H1 (cell line): Measurements from ENCODE around the gene OR4K2. TPM values are rescaled to one million over a fixed set of nuclear protein-coding genes. Genes with fewer than 3 reads are reported as not detected.
"Not testable (repeated sequence)": the region's sequence is repeated elsewhere in the genome, so short reads cannot be mapped to it uniquely, and the experiment has no call there.

Experiments
- CTCF ChIA-PET: fragments of 300-600 bp; sonication (Branson Sonifier 250); formaldehyde crosslinking; loops from one replicate; lab custom pipeline; 2021; ENCODE audit not compliant: partially characterized antibody; lab: Charles Lee
- POLR2A ChIA-PET: fragments of 300-600 bp; sonication (Branson Sonifier 250); formaldehyde crosslinking; loops from one replicate; lab custom pipeline; 2021; ENCODE audit warnings: inconsistent platforms; ENCODE audit not compliant: partially characterized antibody; lab: Charles Lee
- DNase-seq, 2 experiments: peaks; one replicate each; pipeline versions ENCODE4 v3.0.0 to v3.0.0-alpha.2; 2010 to 2022; ENCODE audit warnings: low spot score in 2 of 2, low read depth in 1 of 2, mixed read lengths in 1 of 2
- FAIRE-seq: peaks from 2 replicates; lab custom pipeline; 2011; peaks lifted over from hg19 to GRCh38; lab: Jason Lieb, UNC
- H2AFZ ChIP-seq: 2 replicates; pipeline ENCODE4 v1.8.1; 2012; ENCODE audit warnings: low read length, inconsistent platforms
- H2AK5ac ChIP-seq: 2 replicates; pipeline ENCODE4 v1.6.1; 2013; ENCODE audit warnings: low read depth, low read length
- H2BK120ac ChIP-seq: replicated peaks from 2 replicates; pipeline ENCODE3; 2013; ENCODE audit warnings: low read depth, low read length, inconsistent platforms
- H2BK12ac ChIP-seq: 2 replicates; pipeline ENCODE4 v1.6.1; 2013; ENCODE audit warnings: low read depth, low read length
- H2BK15ac ChIP-seq: 2 replicates; pipeline ENCODE4 v1.6.1; 2013; ENCODE audit warnings: low read length
- H2BK20ac ChIP-seq: 2 replicates; pipeline ENCODE4 v1.6.1; 2013; ENCODE audit warnings: low read length
- H2BK5ac ChIP-seq: 2 replicates; pipeline ENCODE4 v1.6.1; 2013; ENCODE audit warnings: low read depth, low read length
- H3K14ac ChIP-seq: 2 replicates; pipeline ENCODE4 v1.6.1; 2013; ENCODE audit warnings: inconsistent platforms; ENCODE audit not compliant: insufficient read length
- H3K18ac ChIP-seq: 2 replicates; pipeline ENCODE4 v1.6.1; 2013; ENCODE audit warnings: low read length; ENCODE audit errors: extremely low read depth
- H3K23ac ChIP-seq: 2 replicates; pipeline ENCODE4 v1.6.1; 2013; ENCODE audit warnings: inconsistent platforms; ENCODE audit not compliant: insufficient read length
- H3K23me2 ChIP-seq: 2 replicates; pipeline ENCODE4 v1.6.1; 2013; ENCODE audit warnings: low read depth, low read length
- H3K27ac ChIP-seq: 2 replicates; pipeline ENCODE4 v1.6.1; 2011; ENCODE audit warnings: low read depth, low read length, inconsistent platforms
- H3K27me3 ChIP-seq, 4 experiments: replicated peaks in 1 of 4; 1 replicate in 1 of 4; 2 replicates in 3 of 4; pipeline versions ENCODE4 v1.6.1 to v1.8.1; 2011 to 2013; ENCODE audit warnings: low read length in 3 of 4, mild to moderate bottlenecking in 3 of 4, inconsistent platforms in 2 of 4, mixed read lengths in 2 of 4, moderate library complexity in 1 of 4; ENCODE audit not compliant: control insufficient read depth in 3 of 4, insufficient read depth in 3 of 4; ENCODE audit errors: extremely low read depth in 1 of 4
- H3K36me3 ChIP-seq, 4 experiments: 2 replicates each; pipeline versions ENCODE4 v1.6.1 to v1.8.1; 2011 to 2013; ENCODE audit warnings: mild to moderate bottlenecking in 4 of 4, low read length in 3 of 4, moderate library complexity in 2 of 4, control low read depth in 1 of 4, inconsistent platforms in 1 of 4; ENCODE audit not compliant: insufficient read depth in 4 of 4, control insufficient read depth in 2 of 4
- H3K4ac ChIP-seq: replicated peaks from 2 replicates; pipeline ENCODE3; 2013; ENCODE audit warnings: low read length, low read depth, mixed read lengths, inconsistent platforms; ENCODE audit not compliant: insufficient read length
- H3K4me1 ChIP-seq, 4 experiments: replicated peaks in 1 of 4; 1 replicate in 1 of 4; 2 replicates in 3 of 4; pipeline versions ENCODE4 v1.6.1 to v1.8.1; 2011 to 2013; ENCODE audit warnings: low read length in 3 of 4, inconsistent platforms in 2 of 4, mixed read lengths in 1 of 4; ENCODE audit not compliant: insufficient read depth in 4 of 4, control insufficient read depth in 3 of 4
- H3K4me2 ChIP-seq, 2 experiments: 2 replicates each; pipeline versions ENCODE4 v1.6.1 to v1.8.1; 2011 to 2013; ENCODE audit warnings: low read depth in 2 of 2, low read length in 2 of 2, control low read depth in 1 of 2, inconsistent platforms in 1 of 2, mild to moderate bottlenecking in 1 of 2; ENCODE audit not compliant: insufficient read depth in 1 of 2
- H3K4me3 ChIP-seq, 4 experiments: fragments of 200-600, 300-600 bp in 1 of 4; sonication (generic), shearing (Covaris generic), sonication (Bioruptor Twin) in 1 of 4; 2 replicates each; pipeline versions ENCODE4 v1.5.1 to v1.8.1; 2011 to 2016; ENCODE audit warnings: low read length in 4 of 4, low read depth in 3 of 4, control low read depth in 2 of 4, inconsistent platforms in 2 of 4, mild to moderate bottlenecking in 2 of 4, mixed read lengths in 1 of 4, moderate library complexity in 1 of 4; ENCODE audit not compliant: insufficient read depth in 2 of 4; ENCODE audit errors: extremely low read depth in 1 of 4
- H3K56ac ChIP-seq: replicated peaks from 2 replicates; pipeline ENCODE3; 2013; ENCODE audit warnings: low read depth, mild to moderate bottlenecking, mixed read lengths, low read length, inconsistent platforms; ENCODE audit not compliant: insufficient read length
- H3K79me1 ChIP-seq: 2 replicates; pipeline ENCODE4 v1.6.1; 2013; ENCODE audit warnings: low read depth, low read length, control low read depth
- H3K79me2 ChIP-seq, 2 experiments: 2 replicates each; pipeline versions ENCODE4 v1.6.1 to v1.8.1; 2012 to 2013; ENCODE audit warnings: low read length in 2 of 2, mild to moderate bottlenecking in 2 of 2, inconsistent platforms in 1 of 2; ENCODE audit not compliant: insufficient read depth in 2 of 2, control insufficient read depth in 1 of 2
- H3K9ac ChIP-seq, 4 experiments: replicated peaks in 1 of 4; 1 replicate in 1 of 4; 2 replicates in 3 of 4; pipeline versions ENCODE4 v1.6.1 to v1.8.1; 2011 to 2013; ENCODE audit warnings: low read depth in 3 of 4, low read length in 3 of 4, control low read depth in 2 of 4, mild to moderate bottlenecking in 2 of 4, moderate library complexity in 2 of 4, inconsistent platforms in 1 of 4; ENCODE audit errors: extremely low read depth in 1 of 4
- H3K9me3 ChIP-seq, 2 experiments: 2 replicates each; pipeline versions ENCODE4 v1.6.1 to v1.8.1; 2012 to 2013; ENCODE audit warnings: mild to moderate bottlenecking in 2 of 2, moderate library complexity in 2 of 2, control low read depth in 1 of 2, inconsistent platforms in 1 of 2, low read depth in 1 of 2, low read length in 1 of 2, mixed read lengths in 1 of 2; ENCODE audit not compliant: insufficient read depth in 2 of 2
- H4K20me1 ChIP-seq, 2 experiments: replicated peaks in 1 of 2; 2 replicates each; pipeline versions ENCODE3 to v1.8.1; 2011 to 2013; ENCODE audit warnings: inconsistent platforms in 2 of 2, low read length in 2 of 2, mild to moderate bottlenecking in 1 of 2; ENCODE audit not compliant: insufficient read depth in 2 of 2, control insufficient read depth in 1 of 2
- H4K5ac ChIP-seq: 2 replicates; pipeline ENCODE4 v1.6.1; 2013; ENCODE audit warnings: low read length, low read depth, mixed read lengths, inconsistent platforms; ENCODE audit not compliant: insufficient read length
- H4K8ac ChIP-seq: 2 replicates; pipeline ENCODE4 v1.8.0; 2013; ENCODE audit warnings: mild to moderate bottlenecking, moderate library complexity, low read length, inconsistent platforms; ENCODE audit not compliant: insufficient read depth; ENCODE audit errors: extremely low read depth
- H4K91ac ChIP-seq: replicated peaks from 2 replicates; pipeline ENCODE3; 2013; ENCODE audit warnings: low read length, mixed read lengths, inconsistent platforms; ENCODE audit not compliant: insufficient read length
- RXRA ChIP-seq: IDR thresholded peaks from 2 replicates; pipeline ENCODE4 v1.6.1; 2011; ENCODE audit warnings: low read depth, mild to moderate bottlenecking, low read length, moderate library complexity; ENCODE audit not compliant: insufficient read depth
- TBP ChIP-seq: IDR thresholded peaks from 2 replicates; pipeline ENCODE4 v1.6.1; 2011; ENCODE audit warnings: low read depth, low read length, improper control_type of control experiment
- ZNF274 ChIP-seq: IDR thresholded peaks from 2 replicates; pipeline ENCODE4 v1.7.0; 2012; ENCODE audit warnings: low read length, borderline replicate concordance; ENCODE audit errors: extremely low read depth
- WGBS, 2 experiments: shearing (Covaris generic) in 1 of 2; methylation state at CpG; one replicate each; pipeline versions ENCODE4 v1.1.6 to v1.1.7; 2013 to 2015; ENCODE audit warnings: low lambda C conversion rate in 2 of 2, mixed read lengths in 2 of 2, inconsistent platforms in 1 of 2, low coverage in 1 of 2, missing lambda C conversion rate in 1 of 2; ENCODE audit not compliant: insufficient replicate concordance in 2 of 2, insufficient coverage in 1 of 2, insufficient read length in 1 of 2; ENCODE audit errors: extremely low coverage in 1 of 2, missing lambda C conversion rate in 1 of 2; 5-methylcytosine and 5-hydroxymethylcytosine counted together
- polyA plus RNA-seq, 7 experiments: library from polyadenylated mRNA; depleted of rRNA in 3 of 7; stranded (reverse) in 5 of 7; unstranded in 2 of 7; fragments of >200 nt in 5 of 7; fragments of 200-250 nt in 2 of 7; gene quantifications; 1 replicate in 5 of 7; 2 replicates in 1 of 7; 4 replicates in 1 of 7; pipeline versions ENCODE4 v1.2.1 to v1.2.3, GENCODE V29; 2011 to 2013; ENCODE audit warnings: missing spikeins in 2 of 7, mixed read lengths in 2 of 7
- total RNA-seq: library from RNA; stranded (reverse); fragmentation: NEBNext Ultra II Directional; extraction: Animal tissue kit (Norgen Biotek cat#: 25700); gene quantifications from 2 replicates; pipeline ENCODE4 v1.2.1, GENCODE V29; 2021

The OR4K2 gene
- total and polyA plus RNA-seq, 2 of the 8 experiments (the other 6 are each of a cell fraction or from before 2014, with no cell fraction given) = not detected

DNA sequence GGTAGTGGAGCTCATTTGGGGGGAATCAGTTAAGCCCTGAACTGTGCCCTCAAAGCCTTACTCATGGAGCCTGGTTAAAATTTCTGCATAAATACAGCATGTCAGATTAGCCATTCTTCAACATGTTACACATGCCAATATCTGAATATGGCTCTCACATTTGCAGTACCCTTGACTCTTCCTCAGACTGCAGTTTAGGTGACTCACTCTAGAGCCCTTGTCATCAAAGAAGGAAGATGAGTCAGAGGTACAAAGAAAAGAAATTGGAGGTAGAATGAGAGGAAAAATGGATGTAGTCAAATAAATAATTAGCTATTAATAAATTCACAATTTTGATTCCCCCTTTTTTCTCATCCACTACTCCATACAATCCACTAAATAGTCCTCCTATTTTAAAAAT, 23.6 kb upstream of the OR4K2 start (continued):
- no peak for TF ChIP-seq TBP
- no peak for TF ChIP-seq ZNF274
- no peak for TF ChIP-seq RXRA
- TF ChIP-seq, all 59 proteins: peak for 0

DNA sequence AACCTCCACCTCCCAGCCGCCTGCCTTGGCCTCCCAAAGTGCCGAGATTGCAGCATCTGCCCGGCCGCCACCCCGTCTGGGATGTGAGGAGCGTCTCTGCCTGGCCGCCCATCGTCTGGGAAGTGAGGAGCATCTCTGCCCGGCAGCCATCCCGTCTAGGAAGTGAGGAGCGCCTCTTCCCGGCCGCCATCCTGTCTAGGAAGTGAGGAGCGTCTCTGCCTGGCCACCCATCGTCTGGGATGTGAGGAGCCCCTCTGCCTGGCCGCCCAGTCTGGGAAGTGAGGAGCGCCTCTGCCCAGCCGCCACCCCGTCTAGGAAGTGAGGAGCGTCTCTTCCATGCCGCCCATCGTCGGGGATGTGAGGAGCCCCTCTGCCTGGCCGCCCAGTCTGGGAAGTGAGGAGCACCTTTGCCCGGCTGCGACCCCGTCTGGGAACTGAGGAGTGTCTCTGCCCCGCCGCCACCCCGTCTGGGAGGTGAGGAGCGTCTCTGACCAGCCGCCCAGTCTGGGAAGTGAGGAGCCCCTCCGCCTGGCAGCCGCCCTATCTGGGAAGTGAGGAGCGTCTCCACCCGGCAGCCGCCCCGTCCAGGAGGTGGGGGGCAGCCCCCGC, 8.8 kb upstream of the OR4K2 start:
- H3K23ac ChIP-seq, H2AK5ac ChIP-seq, H4K91ac ChIP-seq, H3K9ac ChIP-seq, H3K14ac ChIP-seq, H2BK5ac ChIP-seq, POLR2A ChIA-PET, H3K4me3 ChIP-seq, H4K5ac ChIP-seq, H2BK20ac ChIP-seq, H3K36me3 ChIP-seq, DNase-seq, H3K79me1 ChIP-seq, H3K18ac ChIP-seq, H3K27me3 ChIP-seq, H3K23me2 ChIP-seq, H3K4me1 ChIP-seq, H2BK120ac ChIP-seq, H2BK15ac ChIP-seq, H3K27ac ChIP-seq, H3K79me2 ChIP-seq, H3K56ac ChIP-seq, H3K4ac ChIP-seq, H2BK12ac ChIP-seq, CTCF ChIA-PET, H4K8ac ChIP-seq, H3K4me2 ChIP-seq, FAIRE-seq, H4K20me1 ChIP-seq, H2AFZ ChIP-seq: not testable (repeated sequence)
- peaks cover 36 to 68% of the 10 kb centered on the region in 2 experiments for H3K9me3 ChIP-seq
- WGBS, 2 experiments = 90% methylated on average over 14 of the region's 39 CpGs; no CpG with 5 or more reads in 1 of the 2 experiments
